8988T (cell line): ENCODE results near the gene NF1.
"Not testable (repeated sequence)": the region's sequence is repeated elsewhere in the genome, so short reads cannot be mapped to it uniquely, and the experiment has no call there.

Source experiments
- DNase-seq: peaks from one replicate; pipeline ENCODE4 v3.0.0; 2011

NF1 gene

DNA sequence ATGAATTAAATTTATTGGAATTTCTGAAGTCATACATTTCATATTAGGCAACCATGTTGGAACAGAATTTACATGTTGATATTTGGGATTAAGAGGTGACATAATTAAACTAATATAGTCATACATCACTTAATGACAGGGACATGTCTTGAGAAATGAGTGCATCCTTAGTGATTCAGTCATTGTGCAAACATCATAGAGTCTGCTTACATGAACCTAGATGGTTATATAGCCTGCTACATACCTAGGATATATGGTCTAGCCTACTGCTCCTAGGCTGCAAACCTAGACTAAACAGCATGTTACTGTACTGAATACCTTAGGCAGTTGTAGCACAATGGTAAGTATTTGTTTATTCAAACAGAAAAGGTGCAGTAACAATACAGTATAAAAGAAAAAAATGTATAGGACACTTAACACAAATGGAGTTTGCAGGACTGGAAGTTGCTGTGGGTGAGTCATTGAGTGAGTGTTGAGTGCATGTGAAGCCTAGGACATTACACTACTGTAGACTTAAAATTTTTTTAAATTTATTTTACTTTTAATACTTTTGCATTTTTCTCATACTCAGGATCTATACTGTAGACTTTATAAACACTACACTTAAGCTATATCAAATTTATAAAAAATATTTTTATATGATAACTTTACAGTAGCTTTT, 116.7 kb downstream of the NF1 start:
- DNase-seq, result no peak

DNA sequence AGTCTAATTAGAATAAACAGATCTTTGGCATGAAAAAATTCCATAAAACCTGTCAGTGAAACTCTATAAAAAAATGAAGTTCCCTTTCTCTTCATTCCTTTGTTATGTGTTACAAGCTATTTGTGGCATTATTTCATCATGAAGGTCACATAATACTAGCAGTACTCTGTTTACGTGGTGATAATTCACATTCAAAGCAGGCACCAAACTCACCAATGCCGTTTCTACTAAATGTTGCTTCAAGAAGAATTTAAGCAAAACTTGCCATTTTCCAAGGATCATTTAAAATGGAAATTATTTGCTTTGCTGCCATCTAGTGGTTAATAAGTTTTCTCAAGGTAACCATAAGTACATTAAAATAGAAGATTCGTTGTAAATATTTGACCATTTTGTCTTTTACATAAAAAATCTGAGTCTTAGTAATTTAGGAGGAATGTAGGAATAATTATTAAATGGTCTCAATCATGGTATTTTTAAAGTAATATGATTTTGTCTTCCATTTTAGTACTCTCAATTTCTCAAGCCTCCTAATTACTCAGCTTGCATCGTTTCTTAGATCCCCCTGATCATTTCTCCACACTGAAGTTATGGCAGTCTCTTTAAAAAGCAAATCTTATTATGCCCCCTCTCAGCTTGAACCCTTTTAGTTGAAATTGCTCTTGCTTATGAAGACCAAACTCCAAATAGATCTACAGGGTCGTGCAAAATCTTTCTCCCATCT, 121.4 kb downstream of the NF1 start:
- no peak for DNase-seq

DNA sequence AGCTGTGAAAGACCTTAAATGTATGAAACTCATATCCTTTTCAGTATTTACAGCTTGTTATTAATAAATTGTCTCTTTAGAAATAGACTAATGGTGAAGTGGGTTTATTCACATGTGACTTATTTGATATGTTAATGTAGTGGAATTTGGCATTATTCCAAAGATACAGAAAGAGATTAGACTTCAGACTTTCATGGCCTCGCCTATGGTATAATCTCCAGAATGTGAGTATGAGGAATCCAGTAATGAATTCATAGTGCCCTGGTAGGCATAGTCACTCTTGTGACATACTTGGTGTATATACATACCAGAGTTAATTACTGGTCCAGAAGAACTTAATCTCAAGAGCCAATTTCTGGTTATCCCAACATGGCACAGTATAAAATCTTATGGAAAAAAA, 129.6 kb downstream of the NF1 start:
- no peak for DNase-seq

DNA sequence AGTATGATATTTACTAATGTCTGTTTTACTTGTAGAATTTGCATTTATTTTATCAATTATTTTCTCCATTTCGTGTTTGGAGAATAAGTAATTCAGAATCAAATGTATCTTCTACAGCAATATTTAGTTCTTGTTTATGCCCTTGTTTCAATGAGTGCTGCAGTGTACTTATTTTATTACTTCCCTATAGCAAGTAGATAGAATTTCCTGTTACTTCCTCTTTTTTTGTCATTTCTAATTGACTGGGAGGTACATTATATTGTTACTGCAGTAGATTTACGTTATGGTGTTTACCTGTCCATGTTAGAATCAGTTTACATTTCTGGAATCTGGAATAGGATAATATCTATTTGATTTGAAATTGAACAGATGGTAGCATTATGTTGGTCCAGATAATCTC, 131.1 kb downstream of the NF1 start:
- no peak for DNase-seq

DNA sequence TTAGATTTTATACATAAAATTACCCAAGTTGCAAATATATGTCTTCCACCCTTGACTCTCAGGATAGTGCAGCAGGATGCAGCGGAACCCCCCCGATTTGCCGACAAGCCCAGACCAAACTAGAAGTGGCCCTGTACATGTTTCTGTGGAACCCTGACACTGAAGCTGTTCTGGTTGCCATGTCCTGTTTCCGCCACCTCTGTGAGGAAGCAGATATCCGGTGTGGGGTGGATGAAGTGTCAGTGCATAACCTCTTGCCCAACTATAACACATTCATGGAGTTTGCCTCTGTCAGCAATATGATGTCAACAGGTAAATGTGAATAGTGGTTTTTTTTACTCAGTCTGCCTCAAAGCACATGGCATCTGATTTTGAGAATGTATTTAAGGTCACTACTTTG, 131.6 kb downstream of the NF1 start:
- DNase-seq, result no peak

DNA sequence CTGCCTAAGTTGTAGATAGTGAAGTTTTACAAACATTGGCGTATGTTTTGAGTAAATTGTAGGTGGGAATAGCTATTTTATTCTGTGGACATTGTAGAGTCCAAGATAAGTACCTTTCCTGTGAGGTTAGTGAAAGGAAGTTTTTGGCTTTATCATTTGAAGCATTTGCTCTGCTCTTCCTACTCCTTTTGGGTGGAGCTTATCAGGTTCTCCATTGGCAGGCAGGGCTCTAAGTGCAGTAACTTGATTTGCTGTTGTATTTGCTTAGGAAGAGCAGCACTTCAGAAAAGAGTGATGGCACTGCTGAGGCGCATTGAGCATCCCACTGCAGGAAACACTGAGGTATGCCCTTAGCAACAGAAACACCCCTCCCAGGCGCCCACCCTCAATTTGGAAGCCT, 132.2 kb downstream of the NF1 start:
- no peak for DNase-seq

DNA sequence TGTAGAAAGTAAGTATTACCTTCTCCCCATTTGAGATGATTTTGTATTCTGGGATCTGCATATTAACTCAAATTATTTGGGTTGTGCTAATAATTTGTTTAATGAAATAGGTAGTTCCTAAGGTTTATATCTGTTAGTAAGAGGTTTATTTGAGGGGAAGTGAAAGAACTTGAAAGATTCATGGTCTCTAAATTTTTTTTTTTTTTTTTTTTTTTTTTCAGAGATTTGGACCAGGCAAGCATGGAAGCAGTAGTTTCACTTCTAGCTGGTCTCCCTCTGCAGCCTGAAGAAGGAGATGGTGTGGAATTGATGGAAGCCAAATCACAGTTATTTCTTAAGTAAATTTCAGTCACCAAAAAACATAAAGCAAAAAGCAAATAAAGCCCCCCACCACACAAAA, 137.1 kb downstream of the NF1 start:
- DNase-seq, result no peak

DNA sequence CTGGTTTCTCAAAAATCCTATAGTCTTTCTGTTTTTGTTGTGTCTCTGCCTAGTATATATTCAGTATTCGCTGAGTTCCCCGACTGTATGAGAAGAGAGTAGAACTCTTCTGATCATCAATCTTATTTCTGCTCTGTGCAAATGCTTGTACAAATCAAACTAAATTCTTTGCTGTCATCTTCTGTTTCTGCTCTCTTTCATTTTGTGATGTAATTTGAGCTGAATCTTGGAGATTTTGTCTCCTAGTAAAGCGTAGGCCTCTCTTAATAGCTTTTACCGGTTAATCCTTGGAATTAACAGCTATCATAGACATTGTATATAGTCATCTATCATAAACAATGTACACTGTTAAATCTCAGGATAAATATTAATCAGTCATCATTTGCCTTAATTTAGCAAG, 140.3 kb downstream of the NF1 start:
- DNase-seq, result no peak

DNA sequence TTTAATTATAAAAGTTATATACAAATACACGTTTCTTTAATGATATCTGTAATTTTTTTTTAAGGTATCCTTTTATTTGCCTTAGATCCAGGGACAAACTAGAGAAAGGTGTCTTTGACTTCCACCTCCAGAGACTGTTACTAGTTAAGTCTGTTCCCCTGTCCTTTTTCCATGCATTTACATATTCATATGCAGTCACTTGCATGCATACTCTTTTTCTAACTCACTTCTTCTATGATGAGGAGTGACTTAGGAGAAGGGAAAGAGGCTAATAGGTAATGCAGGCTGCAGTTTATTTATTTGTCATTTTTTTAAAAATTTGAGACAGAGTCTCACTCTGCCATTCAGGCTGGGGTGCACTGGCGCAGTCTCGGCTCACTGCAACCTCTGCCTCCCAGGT, 141.4 kb downstream of the NF1 start:
- no peak for DNase-seq

DNA sequence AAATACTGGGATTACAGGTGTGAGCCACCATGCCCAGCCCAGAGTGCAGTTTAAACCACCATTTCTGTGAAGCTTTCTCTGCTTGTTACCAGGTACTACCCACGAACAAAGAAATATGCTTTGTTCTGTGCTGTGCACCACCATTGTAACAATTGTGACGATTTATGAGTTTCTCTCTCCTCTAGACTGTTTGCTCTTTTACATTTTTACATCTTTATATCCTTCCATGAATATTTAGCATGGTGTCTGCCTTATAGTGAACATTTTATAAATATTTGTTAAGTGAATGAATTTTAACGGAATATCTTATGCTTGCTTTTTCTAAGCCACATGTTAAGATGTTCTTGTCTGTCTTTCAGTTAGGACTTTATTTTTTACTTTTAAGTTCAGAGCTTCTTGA, 141.9 kb downstream of the NF1 start:
- no peak for DNase-seq

DNA sequence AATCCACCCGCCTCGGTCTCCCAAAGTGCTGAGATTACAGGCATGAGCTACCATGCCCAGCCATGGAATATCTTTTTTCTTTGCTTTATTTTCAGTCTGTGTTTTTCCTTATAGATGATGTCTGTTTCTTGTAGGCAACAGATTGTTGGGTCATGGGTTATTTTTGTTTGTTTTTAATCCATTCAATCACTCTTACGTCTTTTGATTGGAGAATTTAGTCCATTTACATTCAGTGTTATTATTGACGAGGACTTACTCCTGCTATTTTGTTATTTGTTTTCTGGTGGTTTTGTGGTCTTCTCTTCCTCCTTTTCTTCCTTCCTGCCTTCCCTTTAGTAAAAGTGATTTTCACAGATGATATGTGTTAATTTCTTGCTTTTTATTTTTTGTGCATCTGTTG, 146.3 kb downstream of the NF1 start:
- no peak for DNase-seq

DNA sequence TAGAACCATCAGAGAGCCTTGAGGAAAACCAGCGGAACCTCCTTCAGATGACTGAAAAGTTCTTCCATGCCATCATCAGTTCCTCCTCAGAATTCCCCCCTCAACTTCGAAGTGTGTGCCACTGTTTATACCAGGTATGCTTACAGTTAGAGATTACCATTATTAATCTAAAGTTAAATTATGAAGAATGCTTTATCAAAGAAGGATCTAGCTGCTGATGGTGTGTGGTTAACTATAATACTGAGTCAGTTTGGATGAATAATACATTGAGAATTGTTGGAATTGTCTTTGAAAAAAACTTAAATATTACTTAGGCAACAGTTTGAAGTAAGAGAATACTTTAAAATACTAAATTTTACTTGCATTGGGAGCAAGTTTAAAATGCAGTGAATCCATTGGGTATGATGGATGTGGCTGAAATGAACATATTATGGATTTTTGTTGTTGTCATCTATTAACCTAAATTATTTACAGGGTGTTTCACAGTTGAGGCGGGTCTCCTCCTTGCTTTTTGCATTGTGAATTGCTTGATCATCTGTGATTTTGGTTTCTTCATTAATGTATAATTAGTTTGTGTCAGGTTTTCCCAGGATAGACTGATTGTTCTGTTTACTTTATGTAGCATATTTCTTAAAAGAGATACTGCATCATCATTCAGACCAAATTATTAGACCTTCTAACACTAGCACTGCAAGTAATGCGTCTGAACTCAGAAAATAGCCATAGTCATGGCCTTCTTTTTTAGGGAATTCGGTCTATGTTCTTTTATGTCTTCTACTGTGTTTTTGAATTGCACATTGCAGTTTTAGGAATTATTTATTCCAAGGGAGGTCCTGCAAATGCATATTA, 154.4 kb downstream of the NF1 start:
- DNase-seq, result no peak

DNA sequence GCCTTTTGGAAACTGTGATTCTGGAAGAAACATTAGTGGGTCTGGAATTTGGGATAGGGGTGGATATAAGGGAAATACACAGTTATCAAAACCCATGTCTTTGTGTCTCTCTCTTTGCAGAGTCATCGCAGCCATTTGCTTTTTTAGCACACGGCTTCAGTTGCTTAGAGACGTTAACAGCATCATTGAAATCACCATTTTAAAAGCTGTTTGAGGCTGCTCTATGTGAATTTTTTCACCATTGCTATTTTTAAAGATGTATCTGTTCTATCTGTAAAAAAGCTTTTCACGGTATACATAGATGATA, 155.0 kb downstream of the NF1 start:
- no peak for DNase-seq

DNA sequence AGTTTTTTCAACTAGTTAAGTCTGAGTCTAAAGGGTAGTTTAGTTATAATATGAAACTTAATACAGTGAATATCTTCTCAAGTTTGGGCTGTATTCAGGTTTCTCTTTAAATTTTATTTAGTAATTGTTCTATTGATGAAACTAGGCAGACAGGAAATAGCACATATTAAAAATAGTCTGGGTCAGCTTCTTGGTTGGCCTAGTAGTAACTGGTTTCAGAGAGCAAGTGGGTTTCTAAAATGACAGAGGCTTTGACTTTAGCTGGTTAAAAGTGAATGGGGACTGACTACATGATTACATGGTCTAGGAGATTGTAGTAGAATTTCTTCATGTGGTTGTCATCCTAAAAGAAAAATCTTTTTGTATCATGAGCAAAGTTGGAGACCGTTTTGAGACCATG, 155.5 kb downstream of the NF1 start:
- no peak for DNase-seq

DNA sequence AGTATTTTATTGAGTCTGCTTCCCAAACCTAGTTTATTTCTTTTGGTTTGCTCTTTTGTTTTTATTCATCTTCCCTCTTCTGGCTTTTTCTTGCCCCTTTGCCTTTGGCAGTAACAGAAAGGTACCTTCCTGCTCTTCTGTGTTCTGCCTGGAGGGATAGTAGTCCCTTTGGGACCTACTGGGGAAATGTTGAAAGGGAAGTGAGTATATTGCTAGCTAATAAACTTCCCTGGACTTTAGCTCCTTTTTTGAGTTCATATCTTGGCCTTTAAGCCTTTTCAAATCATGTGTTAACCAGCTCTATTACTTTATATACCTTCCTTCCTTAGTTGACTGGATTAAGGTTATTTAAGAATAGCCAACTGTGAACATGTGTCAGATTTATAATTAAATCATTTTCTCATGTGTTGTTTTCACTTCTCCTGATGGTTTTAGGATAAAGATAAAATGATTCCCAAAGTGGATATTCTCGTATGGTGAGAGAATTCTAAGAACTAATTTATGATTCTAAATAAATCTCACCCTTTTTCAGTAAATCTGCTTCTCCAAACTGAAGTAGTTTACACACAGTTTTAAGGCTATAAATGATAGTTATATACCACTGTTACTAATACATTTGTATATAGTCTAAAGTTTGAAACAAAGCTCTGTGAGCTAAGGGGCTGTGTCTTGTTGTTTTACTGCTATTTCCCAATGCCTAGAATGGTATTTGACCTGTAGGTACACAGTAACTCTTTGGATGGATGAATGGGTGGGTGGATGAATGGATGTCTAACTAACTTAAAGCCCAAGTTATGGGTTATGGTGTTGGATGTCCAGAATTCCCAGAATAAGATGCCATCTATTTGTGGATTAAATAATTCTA, 156.6 kb downstream of the NF1 start:
- no peak for DNase-seq

DNA sequence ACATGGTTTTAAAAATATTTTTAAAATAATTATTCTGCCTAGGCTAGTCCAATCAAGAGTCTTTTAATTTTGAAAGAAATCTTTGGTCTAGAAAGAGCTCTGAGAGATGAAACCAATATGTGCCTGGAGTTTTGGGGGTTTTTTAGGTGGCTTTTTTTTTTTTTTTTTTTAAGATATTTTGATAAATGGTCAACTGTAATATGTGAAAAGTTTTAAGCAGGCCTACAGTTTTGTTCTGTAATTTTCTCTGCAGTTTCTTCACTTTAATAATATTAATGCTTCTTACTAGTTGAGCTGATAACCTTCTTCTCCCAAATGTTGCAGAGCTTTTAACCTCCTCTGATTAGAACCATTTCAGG, 157.2 kb downstream of the NF1 start:
- no peak for DNase-seq

DNA sequence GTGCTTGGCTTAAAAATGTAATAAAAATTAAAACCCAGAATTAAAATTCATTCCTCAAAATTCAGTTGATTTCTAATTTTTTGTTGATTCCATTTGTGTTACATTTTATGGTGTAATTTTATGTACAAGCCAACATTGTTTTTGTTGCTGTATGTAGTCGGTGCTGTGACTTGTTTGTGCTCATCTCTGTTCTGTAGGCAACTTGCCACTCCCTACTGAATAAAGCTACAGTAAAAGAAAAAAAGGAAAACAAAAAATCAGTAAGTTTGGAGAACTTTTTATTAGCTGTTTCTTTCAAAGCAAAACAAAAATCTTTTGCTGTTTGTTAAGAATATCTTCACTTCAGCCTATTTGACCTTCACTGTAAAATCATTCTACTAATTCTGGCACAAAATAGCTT, 158.0 kb downstream of the NF1 start:
- no peak for DNase-seq

DNA sequence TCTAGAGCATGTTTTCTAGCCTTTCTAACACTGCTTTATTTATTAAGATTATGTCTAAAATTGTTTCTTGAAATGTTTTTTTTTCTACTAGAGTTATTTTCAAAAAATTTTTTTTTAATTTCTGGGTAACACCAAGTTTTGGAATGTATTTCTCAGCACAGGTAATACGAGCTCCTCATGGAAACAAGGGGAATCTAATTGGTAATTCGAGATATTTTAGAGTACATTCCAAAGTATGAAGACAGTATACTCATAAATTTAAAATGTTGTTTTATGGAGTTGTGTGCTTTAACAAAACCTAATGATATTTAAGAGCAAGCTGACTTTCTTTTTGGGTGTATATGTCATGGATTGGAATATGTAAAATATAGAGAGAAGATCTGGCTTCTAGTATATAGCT, 159.9 kb downstream of the NF1 start:
- no peak for DNase-seq

DNA sequence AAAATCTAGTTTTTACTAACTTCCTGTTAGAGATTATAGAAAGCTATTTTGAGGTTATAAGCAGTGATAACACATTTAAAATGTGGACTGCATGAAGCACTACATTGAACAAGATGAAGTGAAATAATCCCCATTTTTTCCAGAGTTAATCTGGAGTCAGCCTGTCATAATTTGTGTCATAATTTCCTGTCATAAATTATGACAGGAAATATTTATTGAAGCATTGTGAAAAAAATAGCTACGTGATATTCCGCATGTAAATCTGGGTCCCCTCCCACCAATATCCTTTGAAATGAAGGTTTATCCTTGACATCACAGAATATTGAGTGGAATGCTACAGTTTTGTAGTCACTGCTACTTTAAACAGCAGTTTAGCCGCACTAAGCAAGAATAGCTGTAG, 162.2 kb downstream of the NF1 start:
- DNase-seq, result no peak

DNA sequence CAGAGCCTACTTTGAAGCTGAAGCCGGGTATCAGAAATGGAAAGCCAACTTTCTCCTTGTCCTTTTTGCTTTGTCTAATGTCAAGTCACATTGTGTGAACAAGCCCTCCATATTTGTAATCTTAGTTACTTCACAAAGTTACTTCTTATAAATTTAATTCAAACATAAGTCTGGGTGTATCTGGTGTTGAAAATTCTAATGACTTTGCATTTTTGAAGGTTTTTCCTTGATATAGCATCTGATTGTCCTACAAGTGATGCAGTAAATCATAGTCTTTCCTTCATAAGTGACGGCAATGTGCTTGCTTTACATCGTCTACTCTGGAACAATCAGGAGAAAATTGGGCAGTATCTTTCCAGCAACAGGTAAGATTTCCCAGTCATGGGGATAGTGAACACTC, 165.4 kb downstream of the NF1 start:
- DNase-seq, result no peak

DNA sequence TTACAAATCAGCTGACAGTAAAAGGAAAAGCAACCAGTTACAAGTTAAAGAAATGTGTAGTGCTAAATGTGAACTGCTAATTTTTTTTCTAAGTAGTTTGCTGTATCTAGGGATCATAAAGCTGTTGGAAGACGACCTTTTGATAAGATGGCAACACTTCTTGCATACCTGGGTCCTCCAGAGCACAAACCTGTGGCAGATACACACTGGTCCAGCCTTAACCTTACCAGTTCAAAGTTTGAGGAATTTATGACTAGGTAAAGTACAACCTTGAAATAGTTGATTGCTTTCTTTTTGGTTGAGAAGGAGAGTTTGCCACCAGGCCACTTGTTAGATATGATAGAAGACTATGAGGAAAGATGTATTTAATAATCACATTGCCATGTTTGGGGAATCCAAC, 166.8 kb downstream of the NF1 start:
- DNase-seq, result no peak

DNA sequence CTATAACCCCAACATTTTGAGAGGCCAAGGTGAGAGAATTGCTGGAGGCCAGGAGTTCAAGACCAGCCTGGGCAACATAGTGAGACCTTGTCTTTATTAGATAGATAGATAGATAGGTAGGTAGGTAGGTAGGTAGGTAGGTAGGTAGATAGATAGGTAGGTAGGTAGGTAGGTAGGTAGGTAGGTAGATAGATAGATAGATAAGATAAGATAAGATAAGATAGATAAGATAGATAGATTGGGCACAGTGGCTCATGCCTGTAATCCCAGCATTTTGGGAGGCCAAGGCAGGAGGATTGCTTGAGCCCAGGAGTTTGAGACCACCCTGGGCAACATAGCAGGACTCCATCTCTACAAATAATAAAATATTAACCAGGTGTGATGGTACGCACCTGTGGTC, 168.1 kb downstream of the NF1 start:
- not testable (repeated sequence) for DNase-seq

DNA sequence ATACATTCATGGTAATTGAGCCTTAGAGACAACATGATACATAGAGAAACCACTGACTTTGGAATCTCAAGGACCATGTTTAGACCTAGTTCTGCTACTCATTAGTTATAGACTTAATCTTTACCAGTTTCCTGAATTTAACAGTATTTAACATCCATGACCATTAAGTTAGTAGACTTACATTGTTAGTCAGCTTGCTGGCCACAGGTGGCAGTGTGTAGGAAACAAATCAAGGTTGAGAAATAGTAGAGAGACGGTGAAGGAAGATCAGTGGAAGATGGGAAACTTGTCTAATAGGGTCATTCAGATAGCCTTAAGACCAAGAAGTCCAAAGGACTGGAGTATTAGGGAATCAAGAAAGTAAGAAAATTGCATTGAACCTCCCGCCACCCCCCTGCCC, 171.3 kb downstream of the NF1 start:
- no peak for DNase-seq
